Measurements from ENCODE around the gene KRTAP10-7. TPM values are rescaled to one million over a fixed set of nuclear protein-coding genes. Genes with fewer than 3 reads are reported as not detected.
"Not testable (repeated sequence)": the region's sequence is repeated elsewhere in the genome, so short reads cannot be mapped to it uniquely, and the experiment has no call there.

KRTAP10-7 gene
- total RNA-seq, 1 donor from 2014 or later = not detected

DNA sequence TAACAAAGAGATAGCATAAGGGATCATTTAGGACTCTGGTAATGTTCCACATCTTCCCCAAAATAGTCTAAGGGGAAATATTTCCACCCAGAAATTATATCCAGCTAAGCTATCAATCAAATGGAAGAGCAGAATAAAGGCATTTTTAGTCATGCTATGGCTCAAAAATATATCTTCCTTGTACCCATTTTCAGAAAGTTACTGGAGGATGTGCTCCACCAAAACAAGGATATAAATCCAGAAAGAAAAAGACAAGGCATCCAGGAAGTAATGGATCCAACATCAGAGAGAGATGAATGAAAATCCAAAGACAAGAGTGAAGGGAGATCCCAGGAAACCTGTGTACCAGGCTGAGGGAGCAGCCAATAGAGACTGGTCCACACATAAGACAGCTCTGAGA is 8.8 kb downstream of the KRTAP10-7 start:
- TF ChIP-seq, protein P1, sequence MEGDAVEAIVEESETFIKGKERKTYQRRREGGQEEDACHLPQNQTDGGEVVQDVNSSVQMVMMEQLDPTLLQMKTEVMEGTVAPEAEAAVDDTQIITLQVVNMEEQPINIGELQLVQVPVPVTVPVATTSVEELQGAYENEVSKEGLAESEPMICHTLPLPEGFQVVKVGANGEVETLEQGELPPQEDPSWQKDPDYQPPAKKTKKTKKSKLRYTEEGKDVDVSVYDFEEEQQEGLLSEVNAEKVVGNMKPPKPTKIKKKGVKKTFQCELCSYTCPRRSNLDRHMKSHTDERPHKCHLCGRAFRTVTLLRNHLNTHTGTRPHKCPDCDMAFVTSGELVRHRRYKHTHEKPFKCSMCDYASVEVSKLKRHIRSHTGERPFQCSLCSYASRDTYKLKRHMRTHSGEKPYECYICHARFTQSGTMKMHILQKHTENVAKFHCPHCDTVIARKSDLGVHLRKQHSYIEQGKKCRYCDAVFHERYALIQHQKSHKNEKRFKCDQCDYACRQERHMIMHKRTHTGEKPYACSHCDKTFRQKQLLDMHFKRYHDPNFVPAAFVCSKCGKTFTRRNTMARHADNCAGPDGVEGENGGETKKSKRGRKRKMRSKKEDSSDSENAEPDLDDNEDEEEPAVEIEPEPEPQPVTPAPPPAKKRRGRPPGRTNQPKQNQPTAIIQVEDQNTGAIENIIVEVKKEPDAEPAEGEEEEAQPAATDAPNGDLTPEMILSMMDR (conservative IDR thresholded peaks at IDR 0.05; ENCODE audit: low read depth, low read length) = no peak
- no peak for DNase-seq (ENCODE audit: low read depth)

DNA sequence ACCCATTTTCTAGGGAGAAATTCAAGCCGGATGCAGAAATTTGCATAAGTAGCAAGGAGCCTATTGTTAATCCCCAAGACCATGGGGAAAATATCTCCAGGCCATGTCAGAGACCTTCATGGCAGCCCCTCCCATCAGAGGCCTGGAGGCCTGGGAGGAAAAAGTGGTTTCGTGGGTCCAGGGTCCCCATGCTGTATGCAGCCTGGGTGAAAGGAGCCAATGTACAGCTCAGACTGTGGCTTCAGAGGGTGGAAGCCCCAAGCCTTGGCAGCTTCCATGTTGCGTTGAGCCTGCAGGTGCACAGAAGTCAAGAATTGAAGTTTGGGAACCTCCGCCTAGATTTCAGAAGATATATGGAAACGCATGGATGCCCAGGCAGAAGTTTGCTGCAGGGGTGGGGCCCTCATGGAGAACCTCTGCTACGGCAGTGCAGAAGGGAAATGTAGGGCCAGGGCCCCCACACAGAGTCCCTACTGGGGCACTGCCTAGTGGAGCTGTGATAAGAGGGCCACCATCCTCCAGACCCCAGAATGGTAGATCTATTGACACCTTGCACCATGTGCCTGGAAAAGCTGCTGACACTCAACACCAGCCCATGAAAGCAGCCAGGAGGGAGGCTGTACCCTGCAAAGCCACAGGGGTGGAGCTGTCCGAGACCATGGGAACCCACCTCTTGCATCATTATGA is 9.9 kb downstream of the KRTAP10-7 start:
- DNase-seq (ENCODE audit: low read depth); H3K4me3 ChIP-seq (ENCODE audit: low read depth, low read length): not testable (repeated sequence)

More for the DNA sequence above, 8.8 kb downstream of the KRTAP10-7 start:
- no peak overlapping the region for H3K4me3 ChIP-seq (ENCODE audit: low read depth, low read length)

GRCh38 chr21:44611551-44611950 is 11.2 kb downstream of the KRTAP10-7 start:
- DNase-seq (ENCODE audit: low read depth) = no peak
- no peak overlapping the region for H3K4me3 ChIP-seq (ENCODE audit: low read depth, low read length)
- TF ChIP-seq, protein P1 (conservative IDR thresholded peaks at IDR 0.05; ENCODE audit: low read depth, low read length) = no peak

DNA sequence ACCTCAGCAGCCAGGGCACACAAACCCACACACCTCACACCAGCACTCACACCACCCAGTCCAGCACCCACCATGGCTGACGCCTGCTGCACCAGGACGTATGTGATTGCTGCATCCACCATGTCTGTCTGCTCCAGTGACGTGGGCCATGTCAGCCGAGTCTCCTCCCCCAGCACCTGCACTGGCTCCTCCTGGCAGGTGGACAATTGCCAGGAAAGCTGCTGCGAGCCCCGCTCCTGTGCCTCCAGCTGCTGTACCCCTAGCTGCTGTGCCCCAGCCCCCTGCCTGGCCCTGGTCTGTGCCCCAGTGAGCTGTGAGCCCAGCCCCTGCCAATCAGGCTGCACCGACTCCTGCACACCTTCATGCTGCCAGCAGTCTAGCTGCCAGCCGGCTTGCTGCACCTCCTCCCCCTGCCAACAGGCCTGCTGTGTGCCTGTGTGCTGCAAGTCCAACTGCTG is 11.7 kb downstream of the KRTAP10-7 start, which contains the start of gene KRTAP10-8:
TSS of gene KRTAP10-8 (plus strand) at position 51 of the 458 bp plus-strand sequence. CDS start at position 73, 22 bp downstream.
- DNase-seq (ENCODE audit: low read depth) = no peak
- TF ChIP-seq, protein P1 (conservative IDR thresholded peaks at IDR 0.05; ENCODE audit: low read depth, low read length) = no peak
- H3K4me3 ChIP-seq (ENCODE audit: low read depth, low read length) = no peak within 1 kb of the TSS

DNA sequence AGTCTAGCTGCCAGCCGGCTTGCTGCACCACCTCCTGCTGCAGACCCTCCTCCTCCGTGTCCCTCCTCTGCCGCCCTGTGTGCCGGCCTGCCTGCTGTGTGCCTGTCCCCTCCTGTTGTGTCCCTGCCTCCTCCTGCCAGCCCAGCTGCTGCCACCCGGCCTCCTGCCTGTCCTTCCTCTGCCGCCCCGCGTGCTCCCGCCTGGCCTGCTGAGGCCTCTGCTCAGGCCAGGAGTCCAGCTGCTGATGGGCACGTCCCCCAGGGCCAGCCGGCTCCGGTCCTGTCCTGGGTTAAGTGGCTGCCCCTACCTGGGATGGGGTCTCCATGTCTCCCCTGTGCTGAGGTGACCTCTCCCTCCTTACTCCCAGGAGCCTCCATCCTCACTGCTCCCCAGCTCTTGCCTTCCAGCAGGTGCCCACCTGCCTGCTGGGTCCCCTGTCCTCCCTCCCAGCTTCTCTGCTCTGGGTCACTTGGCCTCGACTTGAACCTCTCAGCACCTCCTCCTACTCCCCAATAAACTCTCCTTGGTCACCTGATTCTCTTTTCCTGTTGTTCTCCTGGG is 12.4 kb downstream of the KRTAP10-7 start:
- no peak for DNase-seq (ENCODE audit: low read depth)
- TF ChIP-seq, protein P1 (conservative IDR thresholded peaks at IDR 0.05; ENCODE audit: low read depth, low read length) = no peak
- no peak overlapping the region for H3K4me3 ChIP-seq (ENCODE audit: low read depth, low read length)

DNA sequence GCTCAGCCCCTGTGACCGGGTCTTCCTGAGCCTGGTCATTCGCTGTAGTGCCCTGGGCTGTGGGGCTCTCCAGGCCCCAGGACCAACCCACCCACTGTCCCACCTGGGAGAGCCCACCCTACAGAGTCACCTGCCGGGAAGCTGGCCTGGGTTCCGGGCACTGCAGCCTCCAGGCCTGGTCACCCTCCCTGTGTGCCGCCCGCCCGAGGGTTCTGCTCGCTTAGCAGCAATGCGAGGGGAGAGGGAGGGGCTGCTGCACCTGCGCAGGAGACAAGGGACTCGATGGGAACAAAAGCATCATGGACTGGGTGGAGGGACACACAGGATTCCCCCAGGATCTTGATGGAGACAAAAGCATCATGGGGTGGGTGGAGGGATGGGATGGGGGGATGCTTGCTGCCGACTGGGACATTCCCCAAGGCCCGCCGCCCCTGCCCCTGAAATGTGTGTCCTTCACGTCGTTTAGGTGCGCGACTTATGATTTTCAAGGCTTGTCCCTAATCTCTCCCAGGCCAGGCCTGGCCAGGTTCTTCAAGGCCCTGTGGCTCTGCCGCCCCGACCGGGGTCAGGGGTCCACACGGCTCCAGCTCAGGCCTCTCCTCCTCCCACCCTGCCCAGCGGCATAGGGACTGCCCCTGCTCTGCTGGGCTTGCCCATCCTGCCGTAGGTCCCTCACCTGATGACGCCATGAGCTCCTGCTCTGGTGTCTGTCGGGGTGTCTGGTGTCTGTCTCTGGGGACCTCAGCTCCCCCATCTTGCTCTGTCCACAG is 13.2 kb downstream of the KRTAP10-7 start:
- H3K4me3 ChIP-seq (ENCODE audit: low read depth, low read length) = no peak overlapping the region
- TF ChIP-seq, protein P1 (conservative IDR thresholded peaks at IDR 0.05; ENCODE audit: low read depth, low read length) = no peak
- DNase-seq (ENCODE audit: low read depth) = no peak

- TF ChIP-seq, protein P1 (conservative IDR thresholded peaks at IDR 0.05; ENCODE audit: low read depth, low read length) = no peak
- no peak for DNase-seq (ENCODE audit: low read depth)
Measured at GRCh38 chr21:44614161-44614631, 13.8 kb downstream of the KRTAP10-7 start.

More at GRCh38 chr21:44614161-44614631, 13.8 kb downstream of the KRTAP10-7 start:
- H3K4me3 ChIP-seq (ENCODE audit: low read depth, low read length) = no peak overlapping the region
